NB4 (cell line): ENCODE results near the gene VAMP2.

Experiments used
- DNase-seq: peaks from one replicate; pipeline ENCODE4 v3.0.0; 2010; ENCODE audit warnings: low read depth
- H3K4me3 ChIP-seq: one replicate; pipeline ENCODE4 v1.5.1; 2011; ENCODE audit warnings: mild to moderate bottlenecking, low read depth, low read length, moderate library complexity
- MYC ChIP-seq: IDR thresholded peaks from 2 replicates; pipeline ENCODE4 v1.6.1; 2011; ENCODE audit warnings: low read depth, low read length
- POLR2A ChIP-seq: IDR thresholded peaks from 2 replicates; pipeline ENCODE4 v1.6.1; 2011; ENCODE audit warnings: mild to moderate bottlenecking; ENCODE audit not compliant: insufficient read length; ENCODE audit errors: extremely low read depth
- TF ChIP-seq, protein P1 (sequence below): IDR thresholded peaks from one replicate; pipeline ENCODE4 v1.5.1; 2012; ENCODE audit warnings: low read depth, low read length
- TF ChIP-seq, protein P2 (sequence below): IDR thresholded peaks from 2 replicates; pipeline ENCODE4 v1.6.1; 2011; ENCODE audit warnings: low read depth, low read length

VAMP2 gene

DNA sequence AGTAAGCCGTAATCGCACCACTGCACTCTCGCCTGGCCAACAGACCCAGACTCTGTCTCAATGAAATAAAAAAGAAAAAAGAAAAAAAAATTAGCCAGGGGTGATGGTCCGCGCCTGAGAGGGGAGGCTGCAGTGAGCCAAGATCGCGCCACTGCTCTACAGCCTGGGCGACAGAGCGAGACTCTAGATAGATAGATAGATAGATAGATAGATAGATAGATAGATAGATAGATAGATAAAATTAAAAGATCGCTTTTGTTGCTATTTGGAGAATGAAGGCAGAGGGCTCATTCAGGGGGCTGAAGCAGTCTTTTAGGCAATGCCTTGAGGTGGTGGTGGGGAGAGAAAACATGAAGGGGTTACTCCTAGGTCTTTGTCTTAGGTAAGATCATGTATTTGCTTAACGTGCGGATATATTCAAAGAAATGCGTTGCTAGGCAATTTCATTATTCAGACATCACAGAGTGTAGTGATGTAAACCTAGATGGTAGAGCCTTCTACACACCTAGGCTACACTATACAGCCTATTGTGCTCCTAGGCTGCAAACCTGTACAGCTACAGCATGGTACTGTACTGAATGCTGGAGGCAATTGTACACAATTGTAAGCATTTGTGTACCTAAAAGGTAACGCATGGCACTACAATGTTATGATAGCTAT lies 34.5 kb downstream of the VAMP2 start:
- no peak overlapping the region for H3K4me3 ChIP-seq
- DNase-seq = no peak
- no peak for TF ChIP-seq POLR2A
- TF ChIP-seq, protein P1, sequence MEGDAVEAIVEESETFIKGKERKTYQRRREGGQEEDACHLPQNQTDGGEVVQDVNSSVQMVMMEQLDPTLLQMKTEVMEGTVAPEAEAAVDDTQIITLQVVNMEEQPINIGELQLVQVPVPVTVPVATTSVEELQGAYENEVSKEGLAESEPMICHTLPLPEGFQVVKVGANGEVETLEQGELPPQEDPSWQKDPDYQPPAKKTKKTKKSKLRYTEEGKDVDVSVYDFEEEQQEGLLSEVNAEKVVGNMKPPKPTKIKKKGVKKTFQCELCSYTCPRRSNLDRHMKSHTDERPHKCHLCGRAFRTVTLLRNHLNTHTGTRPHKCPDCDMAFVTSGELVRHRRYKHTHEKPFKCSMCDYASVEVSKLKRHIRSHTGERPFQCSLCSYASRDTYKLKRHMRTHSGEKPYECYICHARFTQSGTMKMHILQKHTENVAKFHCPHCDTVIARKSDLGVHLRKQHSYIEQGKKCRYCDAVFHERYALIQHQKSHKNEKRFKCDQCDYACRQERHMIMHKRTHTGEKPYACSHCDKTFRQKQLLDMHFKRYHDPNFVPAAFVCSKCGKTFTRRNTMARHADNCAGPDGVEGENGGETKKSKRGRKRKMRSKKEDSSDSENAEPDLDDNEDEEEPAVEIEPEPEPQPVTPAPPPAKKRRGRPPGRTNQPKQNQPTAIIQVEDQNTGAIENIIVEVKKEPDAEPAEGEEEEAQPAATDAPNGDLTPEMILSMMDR = no peak
- TF ChIP-seq MYC = no peak
- TF ChIP-seq, protein P2, sequence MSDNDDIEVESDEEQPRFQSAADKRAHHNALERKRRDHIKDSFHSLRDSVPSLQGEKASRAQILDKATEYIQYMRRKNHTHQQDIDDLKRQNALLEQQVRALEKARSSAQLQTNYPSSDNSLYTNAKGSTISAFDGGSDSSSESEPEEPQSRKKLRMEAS = no peak

DNA sequence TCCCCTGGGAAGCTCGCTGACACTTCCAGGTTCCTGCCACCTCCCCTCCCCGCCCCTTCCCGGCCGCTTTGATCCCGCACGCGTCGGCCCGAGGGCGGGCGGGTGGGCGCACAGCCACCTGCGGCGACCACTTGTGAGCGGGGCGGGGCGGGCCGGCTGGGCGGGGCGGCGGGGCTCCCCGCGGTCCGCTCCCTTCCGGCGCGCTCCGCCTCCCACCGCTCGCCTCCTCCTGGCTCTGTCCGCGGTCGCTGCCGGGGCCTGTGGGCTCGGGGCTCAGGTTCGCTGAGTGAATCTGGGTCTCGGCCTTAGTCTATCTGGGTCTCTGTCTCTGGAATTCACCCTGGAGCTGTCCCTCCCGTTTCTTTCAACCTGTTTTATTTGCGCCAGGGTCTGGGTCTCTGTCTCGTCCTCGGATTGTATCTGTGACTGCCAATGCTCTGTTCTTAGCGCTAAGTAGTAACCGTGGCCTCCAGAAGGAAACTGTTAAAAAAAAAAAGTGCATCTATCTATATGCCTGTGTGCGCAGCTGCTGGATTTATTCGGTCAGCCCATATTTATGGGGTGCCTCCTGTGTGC lies 36.2 kb downstream of the VAMP2 start:
- TF ChIP-seq, protein P2 = no peak
- TF ChIP-seq POLR2A (no peak), MYC (no peak)
- H3K4me3 ChIP-seq = peak overlapping the region; percentile 60
- peak; percentile 49 for DNase-seq

DNA sequence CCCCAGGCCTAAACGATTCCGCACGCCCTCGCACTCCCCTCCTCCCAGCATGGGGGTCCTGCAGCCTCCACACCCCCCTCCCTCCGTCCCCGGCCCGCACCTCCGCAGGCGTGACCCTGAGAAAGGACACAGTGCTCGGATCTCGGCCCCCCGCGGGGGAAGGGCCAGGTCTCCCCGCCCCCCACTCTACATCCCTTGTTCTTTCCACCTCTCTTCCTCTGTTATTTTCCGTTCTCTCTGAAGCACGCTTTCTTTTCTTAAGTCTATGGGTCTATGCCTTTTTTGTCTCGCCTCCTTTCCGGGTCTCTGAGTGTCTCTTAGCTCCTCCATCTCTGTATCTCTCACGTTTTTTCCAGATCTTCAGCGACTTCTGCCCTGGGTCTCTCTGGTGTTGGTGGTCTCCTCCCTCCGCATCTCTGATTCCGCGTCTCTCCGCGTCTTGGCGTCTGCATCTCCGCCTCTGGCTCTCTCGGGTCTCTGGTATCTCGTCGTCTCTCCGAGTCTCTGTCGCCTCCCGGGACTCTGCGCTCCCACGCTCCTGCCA lies 36.7 kb downstream of the VAMP2 start:
- TF ChIP-seq, protein P1 = no peak
- TF ChIP-seq MYC (no peak), POLR2A (no peak)
- TF ChIP-seq, protein P2 = no peak
- peak overlapping the region; percentile 58 for H3K4me3 ChIP-seq
- peak; percentile 41 for DNase-seq

DNA sequence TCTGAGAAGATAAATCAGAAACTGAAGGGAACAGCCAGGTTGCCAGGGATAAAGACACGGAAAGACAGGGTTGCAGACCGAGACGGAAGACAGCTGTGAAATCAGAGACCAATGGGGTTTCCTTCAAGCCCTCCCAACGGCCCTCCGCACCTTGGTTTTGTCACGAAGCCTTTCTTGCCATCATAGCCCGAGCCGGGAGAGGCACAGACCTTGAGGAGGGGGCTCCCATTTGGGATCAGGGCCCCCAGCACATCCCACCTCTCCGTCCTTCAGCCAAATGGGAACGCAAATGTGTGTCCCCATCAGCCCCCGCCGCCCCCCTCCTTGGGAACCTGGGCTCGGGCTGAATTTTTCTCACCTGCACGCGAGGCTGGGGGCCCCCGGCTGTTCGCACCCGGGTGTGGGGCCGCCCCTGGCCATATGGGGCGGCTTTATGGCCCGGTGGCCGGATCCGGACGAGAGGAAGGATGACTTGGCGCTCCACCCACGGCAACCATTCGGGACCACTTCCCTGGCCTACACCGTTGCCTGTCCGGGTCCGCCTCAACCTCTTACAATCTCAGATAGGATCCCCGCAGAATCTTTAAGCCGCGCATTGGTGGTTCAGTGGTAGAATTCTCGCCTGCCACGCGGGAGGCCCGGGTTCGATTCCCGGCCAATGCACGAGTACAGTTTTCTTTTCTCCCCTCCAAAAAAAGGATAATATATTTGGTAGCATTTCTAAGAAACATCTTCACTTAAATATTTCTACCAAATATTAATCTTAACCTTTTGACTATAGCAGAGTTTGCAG lies 37.4 kb downstream of the VAMP2 start:
- DNase-seq = peak; percentile 67
- H3K4me3 ChIP-seq = peak overlapping the region; percentile 58
- TF ChIP-seq, protein P1 = no peak
- TF ChIP-seq, protein P2 = peak; percentile 24; the same call in 1 of the 2 replicates
- TF ChIP-seq MYC = 0 out of 2 replicates have a peak, but pooled peaks have one; percentile 25

- DNase-seq = peak; percentile 9
- no peak overlapping the region for H3K4me3 ChIP-seq
- TF ChIP-seq, protein P2 = no peak
- TF ChIP-seq, protein P1 = no peak
- TF ChIP-seq MYC = no peak
- no peak for TF ChIP-seq POLR2A
Measured at GRCh38 chr17:8124350-8125153, 38.2 kb downstream of the VAMP2 start.
